CD4-positive, alpha-beta T cell treated with Interferon alpha-2 for 1 hour (primary cell): ENCODE measurements around the gene RBBP4.
"Not testable (repeated sequence)": the region's sequence is repeated elsewhere in the genome, so short reads cannot be mapped to it uniquely, and the experiment has no call there.

ENCODE experiments used
- DNase-seq, 2 donors: peaks; one replicate each; pipeline ENCODE4 v3.0.0-alpha.2; 2020 to 2022

RBBP4 gene

DNA sequence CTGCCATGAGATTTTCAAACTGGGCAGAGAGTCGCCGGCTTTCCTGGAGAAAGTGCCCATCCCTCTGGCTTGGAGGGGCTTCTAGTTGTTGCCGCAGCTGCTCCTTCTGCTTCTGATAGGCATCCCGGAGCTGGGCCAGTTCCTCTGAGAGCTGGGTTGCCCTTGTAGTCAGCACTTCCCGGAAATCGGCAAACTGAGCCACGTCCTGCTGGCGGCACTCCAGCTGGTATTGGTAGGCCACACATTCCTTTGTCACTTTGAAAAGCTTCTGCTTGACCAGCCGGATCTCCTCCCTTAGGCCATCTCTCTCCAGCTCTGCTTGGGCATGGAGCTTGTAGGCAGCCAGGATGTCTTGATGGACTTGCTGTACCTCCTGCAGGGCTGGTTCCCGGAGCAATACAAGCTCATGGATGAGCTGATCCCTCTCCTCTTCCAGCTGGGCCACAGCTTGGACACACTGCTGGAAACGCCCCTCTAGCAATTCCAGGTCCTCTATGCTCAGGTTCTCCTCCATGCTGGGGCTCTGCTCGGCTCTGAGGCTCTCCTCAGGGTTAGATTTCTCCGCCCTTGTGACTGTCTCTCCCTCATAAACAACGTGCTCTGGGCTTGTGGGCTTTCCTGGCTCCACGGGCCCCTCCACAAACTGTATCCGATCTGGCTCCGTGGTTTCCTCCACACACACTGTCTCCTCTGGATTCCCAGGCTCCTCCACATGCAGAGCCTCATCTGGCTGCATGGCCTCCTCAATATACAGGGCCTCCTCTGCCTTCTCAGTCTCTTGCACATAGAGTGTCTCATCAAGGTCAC is 44.3 kb downstream of the RBBP4 start:
- peak in 1 of 2 donors; percentile 11 for DNase-seq

DNA sequence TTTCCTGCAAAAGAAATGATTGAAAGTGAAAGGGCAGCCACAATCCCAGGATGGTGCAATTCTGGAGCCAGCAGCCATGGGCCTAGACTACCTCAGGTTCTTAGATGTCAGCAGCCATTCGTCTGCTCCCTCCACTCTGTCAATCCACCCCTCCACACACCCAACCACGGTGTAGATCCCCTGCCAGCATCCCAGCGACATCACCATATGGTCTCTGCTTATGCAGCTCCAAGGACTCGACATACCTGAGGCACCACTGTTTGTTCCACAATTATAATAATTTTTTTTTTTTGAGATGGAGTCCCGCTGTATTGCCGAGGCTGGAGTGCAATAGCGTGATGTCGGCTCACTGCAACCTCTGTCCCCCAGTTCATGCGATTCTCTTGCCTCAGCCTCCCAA is 45.0 kb downstream of the RBBP4 start:
- no peak for DNase-seq

DNA sequence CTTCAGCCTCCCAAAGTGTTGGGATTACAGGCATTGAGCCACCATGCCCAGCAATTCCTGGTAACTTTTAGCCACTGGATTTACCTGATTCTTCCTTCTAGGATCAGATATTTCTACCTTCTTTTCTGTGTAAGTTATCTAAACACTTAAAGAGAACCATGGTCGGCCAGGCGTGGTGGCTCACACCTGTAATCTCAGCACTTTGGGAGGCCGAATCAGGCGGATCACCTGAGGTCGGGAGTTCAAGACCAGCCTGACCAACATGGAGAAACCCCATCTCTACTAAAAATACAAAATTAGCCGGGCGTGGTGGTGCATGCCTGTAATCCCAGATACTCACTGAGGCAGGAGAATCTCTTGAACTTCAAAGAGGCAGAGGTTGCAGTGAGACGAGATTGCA is 46.0 kb downstream of the RBBP4 start:
- DNase-seq = not testable (repeated sequence)

DNA sequence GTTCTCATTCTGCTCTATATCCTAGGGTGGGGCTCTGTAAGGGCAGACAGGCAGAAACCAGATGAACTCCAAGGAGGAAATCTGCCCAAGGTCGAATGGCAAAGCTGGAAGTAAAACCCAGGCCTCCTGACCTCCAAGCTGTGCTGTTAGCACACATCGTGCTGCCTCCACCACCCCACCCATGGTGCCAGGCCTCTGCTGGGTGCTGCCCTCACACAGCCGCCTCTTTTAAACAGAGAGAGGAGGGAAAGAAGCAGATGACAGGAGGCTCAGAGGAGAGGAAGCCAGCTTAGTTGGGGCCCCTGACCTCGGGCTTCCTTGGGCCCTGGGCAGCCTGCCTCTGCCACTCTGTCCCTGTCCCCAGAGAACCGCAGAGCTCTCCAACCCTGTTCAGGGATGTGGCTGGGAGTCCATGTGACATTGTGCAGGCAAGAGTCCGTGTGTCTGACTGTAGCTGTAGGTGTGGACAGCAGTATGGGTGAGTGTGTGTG is 50.5 kb downstream of the RBBP4 start:
- DNase-seq = no peak

DNA sequence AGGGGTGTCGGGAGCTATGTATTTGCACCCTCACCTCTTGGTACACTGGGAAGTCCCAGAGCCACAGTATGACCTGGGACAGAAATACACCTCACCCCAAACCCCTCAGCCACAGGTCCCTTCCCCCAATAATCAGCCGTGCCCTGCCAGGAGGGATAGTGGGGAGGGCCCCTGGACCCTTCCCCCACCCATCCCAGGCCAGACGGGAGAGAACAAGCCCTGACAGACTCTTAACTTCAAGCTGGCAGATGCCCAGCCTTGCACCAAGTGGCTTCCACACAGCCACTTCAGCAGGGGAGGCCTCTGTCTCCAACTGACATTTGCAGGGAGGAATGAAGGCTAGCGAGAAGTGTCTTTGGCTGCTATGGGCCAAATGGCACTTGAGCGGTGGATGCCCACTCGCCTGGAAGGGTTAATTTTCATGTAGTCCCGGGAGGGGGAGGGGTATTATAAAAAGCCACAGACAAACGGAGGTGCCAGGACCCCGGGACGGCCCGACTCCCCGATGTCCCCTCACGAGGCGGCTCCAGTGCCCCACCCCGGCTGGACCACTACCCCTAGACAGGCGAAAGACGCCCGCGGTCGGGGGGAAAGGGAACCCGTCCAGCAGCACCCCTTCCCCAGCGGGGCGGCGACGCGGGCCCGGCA is 51.1 kb downstream of the RBBP4 start:
- no peak for DNase-seq

GRCh38 chr1:32702599-32703478 is 51.8 kb downstream of the RBBP4 start, which contains the start of gene SYNC:
Gene SYNC (minus strand): TSS chr1:32702770. CDS start chr1:32702660, 110 bp downstream.
- no peak for DNase-seq

DNA sequence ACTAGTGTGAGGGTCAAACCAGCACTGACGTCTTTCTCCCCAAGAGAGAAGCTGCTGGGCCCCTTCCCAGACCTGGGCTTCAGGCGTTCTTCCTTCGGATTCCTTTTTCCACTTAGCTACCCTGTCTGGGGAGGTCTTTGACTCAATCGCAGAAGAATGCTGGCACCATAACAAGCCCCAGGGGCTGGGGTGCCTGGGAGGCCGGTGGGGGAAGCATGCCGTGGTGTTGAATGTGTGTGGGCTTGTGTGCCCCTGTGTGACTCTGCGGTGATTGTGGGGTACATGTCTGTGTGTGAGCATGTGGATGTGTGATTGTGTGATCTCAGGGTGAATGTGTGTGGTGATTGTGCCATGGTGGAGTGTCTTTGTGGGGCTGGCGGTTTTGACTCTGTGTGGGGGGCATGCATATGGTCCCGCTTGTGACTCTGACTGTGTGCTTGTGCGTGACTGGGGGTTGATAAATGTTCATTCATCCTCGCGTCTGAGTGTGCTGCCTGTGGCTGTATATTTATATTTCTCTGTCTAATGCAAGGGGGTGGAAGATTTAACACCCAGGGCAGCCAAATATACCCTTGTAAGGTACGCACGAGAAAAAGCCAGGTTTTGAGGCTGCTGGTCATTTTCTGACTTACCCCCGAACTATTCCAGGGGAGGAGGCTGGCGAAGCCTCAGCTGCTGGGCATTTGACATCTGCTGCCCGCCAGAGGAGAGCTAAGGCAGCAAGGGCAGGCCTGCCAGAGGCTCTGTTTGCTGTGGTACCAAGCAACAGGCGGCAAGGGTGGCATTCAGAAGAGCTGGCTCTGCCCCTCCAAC is 52.7 kb downstream of the RBBP4 start:
- DNase-seq = no peak

DNA sequence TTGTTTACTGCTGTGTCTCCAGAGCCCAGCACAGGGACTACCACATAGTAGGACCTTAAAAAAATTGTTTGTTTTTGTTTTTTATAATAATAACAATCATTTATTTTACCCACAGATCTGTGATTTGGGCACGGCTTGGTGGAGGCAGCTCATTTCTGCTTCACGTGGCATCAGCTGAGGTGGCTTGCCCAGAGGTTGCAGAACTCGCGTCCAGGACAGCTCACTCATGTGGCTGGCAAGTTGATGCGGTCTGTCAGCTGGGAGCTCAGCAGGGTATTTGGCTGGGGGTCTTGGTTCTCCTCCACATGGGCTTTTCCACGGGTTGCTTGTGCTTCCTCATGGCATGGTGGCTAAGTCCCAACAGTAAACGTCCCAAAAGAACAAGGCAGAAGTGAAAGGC is 54.5 kb downstream of the RBBP4 start:
- DNase-seq = no peak

DNA sequence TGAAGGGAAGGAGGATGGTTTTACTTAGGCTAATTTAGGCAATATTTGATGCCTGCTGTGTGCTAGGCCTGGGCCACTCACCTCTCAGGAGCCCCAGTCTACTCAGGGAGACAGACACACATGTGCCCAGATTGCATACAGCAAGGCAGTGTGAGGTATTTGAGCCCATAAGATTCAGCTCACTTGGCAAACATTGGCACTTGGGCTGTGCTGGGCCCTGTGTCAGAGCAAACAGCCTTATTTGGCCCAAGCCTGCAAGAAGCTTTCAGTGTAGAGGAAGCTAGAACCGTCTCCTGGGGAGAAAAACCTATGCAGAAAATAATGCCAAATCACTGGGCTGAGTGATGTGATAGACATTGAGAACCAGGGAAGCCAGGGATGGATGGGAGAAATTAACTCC is 55.5 kb downstream of the RBBP4 start:
- no peak for DNase-seq

GRCh38 chr1:32709075-32709474 is 58.1 kb downstream of the RBBP4 start:
- no peak for DNase-seq

DNA sequence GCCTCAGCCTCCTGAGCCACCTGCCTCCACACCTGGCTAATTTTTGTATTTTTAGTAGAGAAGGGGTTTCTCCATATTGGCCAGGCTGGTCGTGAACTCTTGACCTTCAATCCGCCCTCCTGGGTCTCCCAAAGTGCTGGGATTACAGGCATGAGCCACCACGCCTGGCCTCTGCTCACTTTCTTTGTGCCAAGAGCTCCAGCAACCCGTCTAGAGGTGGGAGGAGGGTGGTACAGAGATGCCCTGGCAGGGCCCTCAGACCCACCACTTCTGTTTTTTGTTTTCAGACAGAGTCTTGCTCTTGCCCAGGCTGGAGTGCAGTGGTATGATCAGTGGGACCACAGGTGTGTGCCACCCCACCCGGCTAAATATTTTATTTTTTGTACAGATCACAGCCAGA is 58.5 kb downstream of the RBBP4 start:
- DNase-seq = no peak

DNA sequence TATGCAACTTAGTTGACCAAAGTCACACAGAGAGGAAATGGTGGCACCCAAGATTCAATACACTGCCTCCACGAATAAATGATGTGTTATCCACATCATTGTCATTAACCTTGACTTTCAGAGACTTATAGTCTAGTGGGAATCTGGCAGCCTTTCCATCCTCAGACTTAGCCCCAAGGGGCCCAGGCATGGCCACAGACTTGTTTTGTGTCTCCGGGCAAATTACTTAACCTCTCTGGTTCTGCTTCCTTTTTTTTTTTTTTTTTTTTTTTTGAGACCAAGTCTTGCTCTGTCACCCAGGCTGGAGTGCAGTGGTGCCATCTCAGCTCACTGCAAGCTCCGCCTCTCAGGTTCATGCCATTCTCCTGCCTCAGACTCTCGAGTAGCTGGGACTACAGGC is 60.2 kb downstream of the RBBP4 start:
- peak in 1 of 2 donors; percentile 2 for DNase-seq

DNA sequence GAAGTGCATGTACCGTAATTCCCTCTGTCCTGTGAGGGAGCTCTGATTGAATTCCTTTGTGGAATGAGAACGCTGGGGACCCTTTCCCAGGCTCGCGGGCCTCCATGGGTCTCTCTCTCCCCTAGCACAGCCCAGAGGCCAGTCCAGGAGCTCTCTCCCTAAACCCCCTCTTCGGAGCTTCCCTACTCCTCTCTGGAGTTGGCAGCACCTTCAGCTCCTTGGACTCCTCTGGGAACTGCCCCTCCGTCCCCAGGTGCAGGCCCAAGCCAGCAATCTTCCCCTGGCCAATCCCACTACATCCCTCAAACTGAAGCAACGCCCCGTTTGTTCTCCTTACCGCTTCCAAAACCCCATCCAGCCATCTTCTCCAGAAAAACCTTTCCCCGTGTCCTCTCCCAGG is 62.1 kb downstream of the RBBP4 start:
- no peak for DNase-seq

- no peak for DNase-seq
Measured at GRCh38 chr1:32714277-32714676, 63.3 kb downstream of the RBBP4 start.

DNA sequence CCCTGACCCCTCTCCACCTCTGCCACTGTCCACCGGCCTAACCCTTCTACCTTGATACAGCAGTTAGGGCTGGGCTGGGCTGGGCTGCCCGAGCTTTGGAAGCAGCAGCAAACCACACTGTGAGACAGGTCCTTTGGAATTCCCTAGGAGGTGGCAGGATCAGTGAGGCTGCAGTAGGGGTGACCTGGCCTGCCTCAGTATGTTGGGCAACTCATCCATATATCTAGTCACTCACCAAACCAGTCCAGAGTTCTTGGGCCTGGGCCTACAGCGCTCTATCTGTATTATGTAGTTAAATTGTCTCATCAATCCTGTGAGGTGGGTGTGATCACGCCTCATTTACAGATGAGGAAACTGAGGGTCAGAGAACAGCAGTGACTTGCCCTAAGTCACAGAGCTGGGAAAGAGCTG is 64.9 kb downstream of the RBBP4 start:
- no peak for DNase-seq

GRCh38 chr1:32716312-32717148 is 65.5 kb downstream of the RBBP4 start:
- DNase-seq = peak; percentile 23 to 55

DNA sequence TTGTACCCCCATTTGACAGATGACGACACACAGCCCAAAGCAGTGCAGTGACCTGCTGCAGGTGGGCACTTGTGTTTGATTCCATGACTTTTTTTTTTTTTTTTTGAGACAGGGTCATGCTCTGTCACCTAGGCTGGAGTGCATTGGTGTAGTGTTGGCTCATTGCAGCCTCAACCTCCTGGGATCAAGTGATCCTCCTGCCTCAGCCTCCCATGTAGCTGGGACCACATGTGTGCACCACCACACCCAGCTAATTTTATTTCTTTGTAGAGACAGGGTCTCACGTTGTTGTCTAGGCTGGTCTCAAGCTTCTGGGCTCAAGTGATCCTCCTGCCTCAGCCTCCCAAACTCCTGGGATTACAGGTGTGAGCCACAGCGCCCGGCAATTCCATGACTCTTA is 66.5 kb downstream of the RBBP4 start:
- no peak for DNase-seq

GRCh38 chr1:32718036-32718435 is 67.0 kb downstream of the RBBP4 start:
- DNase-seq = no peak

DNA sequence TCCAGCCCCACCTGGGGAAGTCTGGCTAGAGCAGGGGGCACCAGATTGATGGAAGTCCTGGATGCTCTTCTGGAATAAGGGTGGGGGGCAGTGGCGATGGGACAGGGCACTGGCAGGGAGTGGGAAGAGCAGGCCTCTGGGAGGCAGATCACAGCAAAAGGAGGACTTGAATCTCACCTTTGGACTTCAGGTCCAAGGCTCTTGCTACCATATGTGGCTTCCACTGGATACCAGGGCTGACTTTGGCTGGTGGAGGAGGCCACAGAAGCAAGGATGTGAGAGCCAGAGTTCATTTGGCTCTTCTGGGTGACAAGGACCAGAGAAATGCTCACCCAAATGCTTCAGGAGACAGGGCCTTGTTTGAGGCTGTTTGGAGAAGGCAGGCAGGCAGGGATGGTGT is 67.5 kb downstream of the RBBP4 start:
- DNase-seq = no peak

- no peak for DNase-seq
Measured at GRCh38 chr1:32719681-32720275, 68.8 kb downstream of the RBBP4 start.
